HG02840 (cell line): ENCODE measurements around the gene DPPA4.

ENCODE experiments used
- ATAC-seq: cut with Tn5 transposase; IDR thresholded peaks from one replicate; pipeline ENCODE4 v1.9.1; 2021; ENCODE audit warnings: mild to moderate bottlenecking, moderate library complexity, moderate number of reproducible peaks; ENCODE audit not compliant: unreplicated experiment, low FRiP score

The DPPA4 gene

GRCh38 chr3:109339714-109340648, 2.6 kb upstream of the DPPA4 start:
- no peak for ATAC-seq

DNA sequence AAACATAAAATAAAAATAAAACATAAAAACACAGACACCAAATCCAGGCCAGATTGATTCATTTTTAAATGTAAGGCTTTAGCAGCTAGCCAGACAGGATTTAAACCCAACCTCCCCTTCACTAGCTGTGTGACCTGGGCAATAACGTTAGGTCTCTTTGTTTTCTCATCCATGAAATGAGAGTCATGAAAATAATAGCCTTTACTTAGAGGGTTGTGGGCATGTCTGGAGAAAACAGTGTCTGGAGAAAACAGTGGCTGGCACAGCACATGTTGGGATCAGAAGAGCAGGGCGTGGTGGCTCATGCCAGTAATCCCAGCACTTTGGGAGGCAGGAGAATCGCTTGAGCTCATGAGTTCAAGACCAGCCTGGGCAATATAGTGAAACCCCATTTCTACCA, 1.9 kb upstream of the DPPA4 start:
- no peak for ATAC-seq

- ATAC-seq, result no peak
These were observed 976 bp upstream of the DPPA4 start for GRCh38 chr3:109338322-109338721.

DNA sequence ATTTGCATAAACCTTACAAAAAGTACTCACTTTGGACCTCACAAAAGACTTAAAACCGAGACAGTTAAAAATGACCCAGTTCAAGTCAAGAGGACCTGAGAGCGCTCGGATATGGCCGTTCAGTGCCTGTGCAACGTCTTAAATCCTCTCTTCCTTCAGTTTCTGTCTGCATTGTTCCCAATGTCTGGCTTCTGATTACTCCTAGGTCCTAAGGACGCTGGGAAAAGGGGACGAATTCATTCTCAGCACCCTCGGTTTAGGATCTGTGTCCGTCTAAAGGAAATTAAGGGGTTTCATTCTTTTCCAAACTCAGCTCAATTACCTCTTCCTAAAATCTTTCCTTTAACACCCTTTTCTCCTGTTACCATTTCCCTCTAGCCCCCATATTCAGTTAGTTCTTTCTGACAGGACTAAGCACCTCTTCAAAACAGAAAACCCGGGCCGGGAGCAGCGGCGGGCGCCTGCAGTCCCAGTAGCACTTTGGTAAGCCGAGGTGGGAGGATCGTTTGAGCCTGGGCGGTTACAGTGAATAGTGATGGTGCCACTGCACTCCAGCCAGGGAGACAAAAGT, 970 bp downstream of the DPPA4 start:
- no peak for ATAC-seq

DNA sequence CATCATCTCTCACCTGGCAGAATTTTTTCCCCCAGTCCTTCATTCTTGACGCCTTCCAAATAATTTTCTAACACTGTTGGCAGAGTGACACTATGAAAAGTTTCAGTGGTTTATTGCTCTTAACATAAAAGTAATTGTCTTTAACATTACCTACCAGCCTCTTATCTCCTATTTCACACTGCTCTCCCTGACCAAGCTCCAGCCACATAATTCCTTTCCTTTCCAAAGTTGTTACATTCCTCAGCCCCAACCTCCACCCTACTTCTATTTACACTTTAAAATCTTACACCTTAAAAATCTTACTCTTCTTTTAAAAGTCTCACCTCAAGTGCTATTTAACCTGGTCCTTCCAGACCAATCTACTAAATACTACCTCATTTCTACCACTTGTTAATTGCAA, 2.8 kb downstream of the DPPA4 start:
- no peak for ATAC-seq

DNA sequence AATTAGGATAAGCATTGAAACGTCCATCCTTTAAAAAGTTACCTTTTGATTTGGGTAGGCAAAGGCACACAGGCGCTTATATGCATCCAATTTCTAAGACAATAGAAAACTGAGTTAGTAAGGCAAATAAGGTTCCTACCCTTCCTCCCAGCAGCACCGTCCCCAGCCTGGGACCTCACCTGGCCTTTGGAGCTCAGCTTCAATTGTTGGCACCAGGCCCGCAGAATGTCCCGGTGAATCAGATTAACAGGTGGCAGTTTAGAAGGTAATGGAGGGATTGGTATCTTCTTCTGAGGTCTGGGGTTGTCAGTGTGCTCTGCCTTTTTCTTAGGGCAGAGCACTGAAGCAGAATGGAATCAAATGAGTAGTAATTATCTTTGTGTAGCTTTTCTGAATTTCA, 5.7 kb downstream of the DPPA4 start:
- ATAC-seq, result no peak

DNA sequence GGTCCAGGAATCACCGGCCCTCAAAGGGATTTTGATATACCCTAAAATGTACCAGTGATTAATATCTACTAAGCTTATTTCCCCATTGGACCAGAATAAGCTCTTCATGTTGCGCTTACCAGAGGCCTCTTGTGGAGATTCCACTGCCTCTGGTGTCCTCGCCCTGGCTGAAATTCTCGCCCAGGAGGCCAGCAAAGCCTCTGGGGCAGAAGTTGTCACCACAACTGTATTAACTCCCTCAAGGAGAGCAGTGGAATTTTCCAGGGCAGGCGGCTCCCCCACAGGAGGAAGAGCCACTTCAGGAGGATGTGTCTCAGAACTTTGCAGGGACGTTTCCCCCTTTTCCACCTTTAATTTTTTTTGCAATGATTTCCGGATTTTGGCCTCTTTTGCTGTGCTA, 6.9 kb downstream of the DPPA4 start:
- no peak for ATAC-seq

DNA sequence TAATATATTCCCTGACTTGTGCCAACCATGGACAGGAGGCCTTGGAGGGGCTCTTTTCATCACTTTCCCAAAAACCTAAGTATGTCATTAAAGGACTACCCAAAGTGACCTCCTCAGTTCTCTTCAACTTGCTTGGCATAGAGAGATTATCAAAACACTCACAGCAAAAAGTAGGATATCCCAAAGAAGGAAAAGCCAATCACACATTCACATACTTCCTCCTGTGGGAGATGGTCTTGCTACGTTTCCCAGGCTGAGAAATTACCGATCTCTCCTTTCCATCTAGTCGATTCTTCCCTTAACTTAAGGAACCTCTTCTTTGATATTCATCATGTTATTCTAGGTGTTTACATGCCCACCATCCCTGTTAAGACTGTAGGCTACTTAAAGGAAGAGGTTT, 9.1 kb downstream of the DPPA4 start:
- no peak for ATAC-seq

DNA sequence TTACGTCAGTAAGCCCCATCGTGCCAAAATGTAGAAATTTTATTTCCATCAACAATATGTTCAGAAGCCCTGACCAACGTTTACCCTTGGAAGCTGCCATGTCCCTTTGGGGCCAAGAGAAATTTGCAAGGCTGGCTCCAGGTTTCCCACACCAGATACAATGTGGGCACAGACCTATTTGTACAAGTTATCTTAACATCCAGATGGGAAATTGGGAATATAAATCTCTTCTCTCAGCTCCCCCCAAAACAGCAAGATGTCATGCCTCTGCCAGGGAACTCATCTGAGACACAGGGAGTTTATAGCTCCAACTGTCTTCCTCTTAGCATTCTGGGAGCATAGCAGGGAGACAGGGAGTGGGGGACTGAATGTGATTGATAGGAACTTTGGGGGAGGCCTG, 11.7 kb downstream of the DPPA4 start:
- ATAC-seq, result no peak

DNA sequence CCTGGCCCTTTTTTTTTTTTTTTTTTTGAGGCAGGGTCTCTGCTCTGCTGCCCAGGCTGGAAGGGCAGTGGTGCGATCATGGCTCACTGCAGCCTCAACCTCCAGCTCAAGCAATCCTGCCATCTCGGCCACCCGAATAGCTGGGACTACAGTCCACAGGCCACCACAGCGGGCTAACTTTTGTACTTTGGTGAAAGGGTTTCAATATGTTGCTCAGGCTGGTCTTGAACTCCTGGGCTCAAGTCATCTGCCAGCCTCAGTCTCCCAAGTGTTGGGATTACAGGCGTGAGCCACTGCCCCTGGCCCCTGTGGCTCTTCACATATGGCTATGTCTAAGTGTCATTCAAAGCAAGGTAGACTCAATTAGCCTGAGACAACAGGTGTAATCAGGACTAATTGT, 12.2 kb downstream of the DPPA4 start:
- no peak for ATAC-seq

- ATAC-seq, result no peak
These were observed 21.1 kb downstream of the DPPA4 start, which contains the start of gene DPPA2 for GRCh38 chr3:109316162-109316730. Gene DPPA2, minus strand, starts transcription at chr3:109316517. Its CDS starts 1,975 bp downstream, at chr3:109314542.

- ATAC-seq, result no peak
These were observed 24.3 kb downstream of the DPPA4 start for GRCh38 chr3:109313061-109313460.

DNA sequence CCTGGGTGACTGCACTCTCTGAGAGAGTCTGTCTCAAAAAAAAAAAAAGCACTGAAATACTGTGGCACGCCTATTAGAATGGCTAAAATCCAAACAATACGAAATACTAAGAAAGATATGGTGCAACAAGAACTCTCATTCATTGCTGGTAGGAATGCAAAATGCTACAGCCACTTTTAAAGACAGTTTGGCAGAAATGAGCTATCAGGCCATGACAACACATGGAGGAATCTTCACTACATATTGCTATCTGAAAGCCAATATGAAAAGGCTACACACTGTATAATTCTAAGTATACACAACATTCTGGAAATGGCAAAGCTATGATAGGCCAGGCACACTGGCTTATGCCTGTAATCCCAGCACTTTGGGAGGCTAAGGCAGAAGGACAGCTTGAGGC, 39.9 kb downstream of the DPPA4 start:
- ATAC-seq, result no peak

- no peak for ATAC-seq
These were observed 53.3 kb downstream of the DPPA4 start for GRCh38 chr3:109284071-109284470.

- no peak for ATAC-seq
These were observed 58.8 kb downstream of the DPPA4 start for GRCh38 chr3:109278546-109278945.

- no peak for ATAC-seq
These were observed 59.2 kb downstream of the DPPA4 start for GRCh38 chr3:109278141-109278540.
